HG02678 (cell line): ENCODE data around the gene LMNA.
"Not testable (repeated sequence)": the region's sequence is repeated elsewhere in the genome, so short reads cannot be mapped to it uniquely, and the experiment has no call there.

ENCODE experiments used
- ATAC-seq: cut with Tn5 transposase; IDR thresholded peaks from one replicate; pipeline ENCODE4 v1.9.1; 2021; ENCODE audit warnings: mild to moderate bottlenecking, moderate library complexity; ENCODE audit not compliant: unreplicated experiment

Gene LMNA

DNA sequence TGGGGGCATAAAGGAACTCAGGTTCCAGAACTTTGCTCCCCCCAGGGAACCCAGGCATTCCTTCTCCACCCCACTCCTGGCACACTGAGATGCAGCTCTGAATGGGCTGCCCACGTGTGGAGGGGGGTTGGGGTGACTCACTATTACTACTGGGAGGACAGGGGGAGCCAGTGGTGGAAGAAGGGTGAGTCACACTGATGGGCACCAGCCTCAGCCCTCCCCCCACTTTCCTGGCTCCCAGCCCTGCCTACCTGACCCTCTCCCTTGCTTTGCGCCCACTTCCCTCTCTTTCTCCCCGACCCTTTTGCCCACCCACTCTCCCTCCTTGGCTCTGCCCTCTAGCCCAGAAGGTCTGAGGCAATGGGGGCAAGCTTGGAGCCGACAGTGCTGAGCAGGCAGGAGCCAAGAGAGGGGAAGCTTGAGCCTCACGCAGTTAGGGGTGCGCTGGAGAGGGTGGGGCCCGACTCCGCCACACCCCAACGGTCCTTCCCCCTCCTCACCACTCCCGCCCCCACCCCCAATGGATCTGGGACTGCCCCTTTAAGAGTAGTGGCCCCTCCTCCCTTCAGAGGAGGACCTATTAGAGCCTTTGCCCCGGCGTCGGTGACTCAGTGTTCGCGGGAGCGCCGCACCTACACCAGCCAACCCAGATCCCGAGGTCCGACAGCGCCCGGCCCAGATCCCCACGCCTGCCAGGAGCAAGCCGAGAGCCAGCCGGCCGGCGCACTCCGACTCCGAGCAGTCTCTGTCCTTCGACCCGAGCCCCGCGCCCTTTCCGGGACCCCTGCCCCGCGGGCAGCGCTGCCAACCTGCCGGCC lies at the start of gene LMNA:
TSS of gene LMNA (plus strand) at position 611 of the 818 bp plus-strand sequence. CDS start 208 bp downstream, outside the sequence.
- peak; percentile 78 for ATAC-seq

DNA sequence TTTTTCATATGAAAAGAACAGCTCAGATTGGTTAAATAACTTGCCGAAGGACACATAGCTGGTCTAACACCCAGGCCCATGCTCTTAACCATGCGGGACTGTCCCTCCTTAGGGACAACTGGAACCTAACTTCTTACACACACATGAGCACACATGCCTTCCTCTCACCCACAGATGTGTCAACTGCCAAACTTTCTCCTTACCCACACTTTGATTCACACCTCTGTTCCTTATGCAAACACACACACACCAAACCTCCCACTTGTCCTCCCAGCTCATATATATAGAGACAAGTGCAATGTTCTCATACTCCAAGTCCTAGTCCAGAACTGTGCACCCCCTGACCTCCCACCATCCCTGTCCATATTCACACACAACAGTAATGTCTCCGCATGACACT lies 49.3 kb upstream of the LMNA start:
- no peak for ATAC-seq

DNA sequence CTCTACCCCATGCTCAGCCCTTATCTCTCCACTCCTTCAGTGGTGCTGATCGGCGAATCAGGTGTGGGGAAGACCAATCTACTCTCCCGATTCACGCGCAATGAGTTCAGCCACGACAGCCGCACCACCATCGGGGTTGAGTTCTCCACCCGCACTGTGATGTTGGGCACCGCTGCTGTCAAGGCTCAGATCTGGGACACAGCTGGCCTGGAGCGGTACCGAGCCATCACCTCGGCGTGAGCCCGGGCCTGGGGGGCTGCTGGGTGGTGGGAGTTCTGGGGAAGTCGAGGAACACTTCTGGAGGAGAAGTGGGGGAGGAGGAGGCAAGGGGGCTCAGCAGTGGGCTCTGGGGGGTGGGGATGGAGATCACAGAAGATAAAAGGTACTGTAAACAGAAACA lies 48.6 kb upstream of the LMNA start:
- no peak for ATAC-seq

DNA sequence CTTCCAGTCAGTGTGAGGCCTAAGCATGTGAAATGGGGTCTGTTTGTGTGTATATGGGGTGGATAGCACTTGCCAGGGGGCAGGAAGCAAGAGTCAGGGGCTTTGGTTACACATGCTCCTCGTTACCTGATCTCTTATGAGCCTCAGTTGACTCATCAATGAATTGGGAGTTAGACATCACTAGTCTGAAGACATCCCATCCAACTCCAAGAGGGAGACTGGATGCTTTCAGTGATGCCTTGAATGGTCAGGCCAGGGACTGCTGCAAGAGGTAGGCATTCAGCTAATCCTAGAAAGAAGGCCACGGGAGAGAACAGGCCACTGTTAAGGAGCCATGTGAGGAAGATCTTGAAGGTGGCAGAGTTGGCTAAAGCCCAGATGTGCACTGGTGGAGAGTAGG lies 47.2 kb upstream of the LMNA start:
- ATAC-seq: no peak

DNA sequence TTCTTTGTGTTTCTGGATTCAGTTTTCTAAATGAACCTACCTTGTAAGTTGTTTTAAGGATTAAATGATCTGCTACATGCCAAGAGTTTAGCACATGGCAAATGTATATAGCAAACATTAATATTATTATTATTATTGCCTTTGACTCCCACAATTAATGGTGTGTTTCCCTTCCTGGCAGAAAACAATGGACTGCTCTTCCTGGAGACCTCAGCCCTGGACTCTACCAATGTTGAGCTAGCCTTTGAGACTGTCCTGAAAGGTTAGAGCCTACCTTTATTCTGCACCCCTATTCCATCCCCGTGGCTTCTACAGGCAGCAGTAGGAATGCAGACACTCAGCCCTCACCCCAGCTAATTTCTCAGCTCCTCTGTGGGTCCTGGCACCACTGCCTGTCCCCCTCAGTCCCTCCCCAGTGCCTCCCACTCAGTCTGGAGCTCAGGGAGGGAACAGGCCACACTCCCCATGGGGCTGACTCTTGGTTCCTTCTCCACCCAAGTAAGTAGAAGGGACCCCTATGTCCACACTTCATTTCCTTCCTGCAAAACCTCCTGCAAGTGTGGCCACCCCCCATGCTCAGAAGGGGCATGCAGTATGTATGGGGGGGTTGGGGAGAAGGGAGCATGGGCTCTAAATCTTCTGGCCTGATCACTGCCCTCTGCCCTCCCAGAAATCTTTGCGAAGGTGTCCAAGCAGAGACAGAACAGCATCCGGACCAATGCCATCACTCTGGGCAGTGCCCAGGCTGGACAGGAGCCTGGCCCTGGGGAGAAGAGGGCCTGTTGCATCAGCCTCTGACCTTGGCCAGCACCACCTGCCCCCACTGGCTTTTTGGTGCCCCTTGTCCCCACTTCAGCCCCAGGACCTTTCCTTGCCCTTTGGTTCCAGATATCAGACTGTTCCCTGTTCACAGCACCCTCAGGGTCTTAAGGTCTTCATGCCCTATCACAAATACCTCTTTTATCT lies 44.7 kb upstream of the LMNA start:
- ATAC-seq: no peak

DNA sequence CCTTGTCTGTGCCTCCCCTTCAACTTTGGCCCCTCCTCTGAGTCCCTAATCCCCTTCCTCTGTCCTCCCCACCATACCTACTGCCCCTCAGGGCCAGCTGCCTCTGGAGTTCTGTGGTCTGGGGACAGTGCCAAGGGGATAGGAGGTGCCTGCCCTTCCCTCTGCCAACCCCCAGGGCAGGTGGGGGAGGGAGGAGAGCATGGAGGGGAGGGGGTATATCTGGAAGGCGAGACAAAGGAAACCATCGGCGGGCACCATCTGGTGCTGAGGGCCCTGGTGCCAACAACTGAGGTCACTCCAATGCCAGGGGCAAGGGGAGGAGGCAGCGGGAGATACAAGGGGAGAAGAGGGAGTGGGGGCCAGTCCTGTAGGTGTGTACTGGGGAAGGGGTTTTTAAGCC lies 44.0 kb upstream of the LMNA start:
- ATAC-seq: no peak

DNA sequence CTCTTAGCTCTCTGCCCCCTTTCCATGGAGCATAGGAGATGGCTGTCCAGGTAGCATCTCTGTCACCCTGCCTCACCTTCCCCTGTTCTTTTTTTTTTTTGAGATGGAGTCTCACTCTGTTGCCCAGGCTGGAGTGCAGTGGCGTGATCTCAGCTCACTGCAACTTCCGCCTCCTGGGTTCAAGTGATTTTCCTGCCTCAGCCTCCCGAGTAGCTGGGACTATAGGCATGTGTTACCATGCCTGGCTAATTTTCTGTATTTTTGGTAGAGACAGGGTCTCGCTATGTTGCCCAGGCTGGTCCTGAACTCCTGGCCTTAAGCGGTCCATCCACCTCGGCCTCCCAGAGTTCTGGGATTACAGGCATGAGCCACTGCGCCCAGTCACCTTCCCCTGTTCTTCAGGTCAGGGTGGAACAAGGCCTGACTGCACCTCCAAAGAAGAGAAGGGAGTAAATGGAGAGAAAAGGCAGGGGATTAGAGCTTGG lies 43.1 kb upstream of the LMNA start:
- ATAC-seq: not testable (repeated sequence)

DNA sequence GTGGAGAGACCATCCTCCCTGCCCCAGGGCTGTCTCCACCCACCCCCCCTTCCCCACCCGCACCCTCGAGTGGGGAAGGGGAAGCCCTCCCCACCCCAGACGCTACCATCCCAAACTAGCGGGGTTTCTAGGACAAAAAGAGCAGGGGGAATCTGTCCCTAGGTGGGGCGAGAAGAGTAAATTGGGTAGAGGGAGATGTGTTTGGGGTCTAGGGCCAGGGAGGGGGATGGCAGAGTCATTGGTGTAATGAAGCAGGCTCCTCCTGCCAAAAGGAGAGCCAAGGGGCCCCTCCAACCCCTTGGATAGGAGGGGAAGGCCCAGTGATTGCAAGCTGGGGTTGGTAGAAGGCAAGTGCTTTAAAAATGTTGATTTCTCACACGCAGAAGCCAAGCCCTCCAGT lies 42.3 kb upstream of the LMNA start:
- ATAC-seq: no peak

DNA sequence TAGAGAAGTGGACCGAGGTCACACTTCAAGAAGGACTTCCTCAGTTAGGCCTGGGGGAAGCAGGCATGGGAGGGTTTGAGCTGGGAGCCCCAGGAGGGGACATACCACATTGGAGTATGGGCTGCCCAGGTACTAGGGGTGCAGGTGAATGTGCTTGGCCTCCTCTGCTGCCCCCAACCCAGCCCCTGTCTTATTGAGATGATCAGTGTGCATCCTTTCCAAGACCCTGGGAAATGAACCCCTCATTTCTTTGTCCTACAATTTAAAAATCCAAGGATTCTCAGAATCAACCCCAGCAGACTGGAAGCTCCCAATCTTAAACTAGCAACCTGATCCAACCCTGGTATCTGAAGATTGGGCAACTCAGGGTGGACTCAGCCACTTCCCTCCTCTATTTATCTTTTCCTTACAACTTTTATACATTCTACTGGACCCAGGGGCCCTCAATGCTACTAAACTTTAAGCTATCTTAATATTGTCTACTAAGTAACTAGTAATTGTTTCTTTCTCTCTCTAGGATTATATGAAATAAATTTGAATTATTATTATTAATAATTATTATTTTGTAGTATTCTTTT lies 41.3 kb upstream of the LMNA start:
- ATAC-seq: no peak

DNA sequence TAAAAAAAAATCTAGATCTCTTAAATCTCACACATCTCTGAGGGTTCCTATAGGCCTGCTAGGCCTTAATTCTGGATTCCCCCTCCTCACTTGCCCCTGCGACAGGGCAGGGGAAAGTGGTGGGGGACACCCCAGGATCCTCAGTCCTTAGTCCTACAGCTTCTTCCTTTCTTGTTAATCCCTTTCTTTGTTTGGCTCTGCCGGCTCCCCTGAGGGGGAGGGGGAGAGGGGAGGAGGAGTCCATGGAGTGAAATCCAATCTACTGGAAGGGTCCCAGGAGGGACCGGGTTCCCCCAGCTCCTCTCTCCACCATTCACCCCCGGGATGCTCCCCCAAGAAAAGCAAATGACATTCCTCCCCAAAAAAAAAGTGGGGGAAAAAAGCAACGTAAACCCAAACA lies 40.8 kb upstream of the LMNA start:
- ATAC-seq: no peak

DNA sequence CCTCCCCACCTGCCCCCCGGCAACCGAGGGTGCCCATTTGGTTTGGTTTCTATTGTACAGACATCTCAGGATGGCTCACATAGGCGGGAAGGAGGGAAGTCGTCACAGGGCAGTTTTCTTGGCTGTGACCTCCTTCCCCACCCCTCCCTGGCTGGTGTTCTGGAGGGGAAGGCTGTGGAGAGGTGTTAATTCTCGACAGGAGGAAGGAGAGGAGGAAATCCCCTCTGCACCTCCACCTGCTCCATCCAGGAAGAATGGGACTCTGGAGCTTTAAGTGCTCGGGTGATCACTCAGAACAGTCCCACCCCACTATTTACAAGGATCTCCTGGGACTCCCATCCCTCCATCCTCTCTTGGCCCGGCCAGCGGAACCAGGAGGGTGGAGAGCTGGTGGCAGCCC lies 39.9 kb upstream of the LMNA start:
- no peak for ATAC-seq

DNA sequence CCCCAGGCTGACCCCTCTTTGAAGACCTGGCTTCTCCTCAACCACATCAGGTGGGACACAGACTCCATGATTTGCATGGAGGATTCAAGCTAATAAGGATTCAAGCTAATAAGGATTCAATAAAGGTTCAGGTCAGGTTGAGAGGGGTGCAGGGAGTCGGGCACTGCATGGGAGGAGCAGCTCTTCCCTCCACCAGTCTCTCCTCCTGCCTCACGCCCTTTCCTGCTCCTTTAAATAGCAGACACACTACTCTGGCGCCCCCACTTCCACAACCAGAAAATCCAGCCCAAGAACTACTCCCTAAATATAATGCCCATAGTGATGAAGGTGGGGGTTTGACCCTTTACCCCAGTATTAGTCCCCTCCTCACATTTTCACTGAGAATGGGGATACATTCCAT lies 39.3 kb upstream of the LMNA start:
- no peak for ATAC-seq

DNA sequence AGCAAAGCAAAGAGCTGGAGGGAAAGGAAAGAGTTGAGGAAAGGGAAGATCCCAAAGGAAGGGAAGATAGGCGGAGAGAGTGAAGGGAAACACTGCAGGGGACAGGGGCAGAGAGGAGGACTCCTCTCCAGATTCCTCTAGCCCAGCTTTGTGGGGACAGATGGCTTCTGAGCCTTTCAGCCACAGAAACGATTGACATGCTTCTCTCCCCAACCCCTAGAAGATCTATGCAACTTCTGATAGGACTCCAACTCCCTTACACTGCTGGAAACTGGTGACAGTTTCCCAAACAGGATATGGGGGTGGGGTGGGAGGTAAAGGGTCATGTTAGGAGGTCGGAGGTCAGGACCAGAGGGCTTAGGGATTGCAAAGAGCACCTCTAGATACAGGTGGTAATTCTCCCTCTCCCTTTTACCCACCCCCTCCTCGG lies 38.7 kb upstream of the LMNA start:
- ATAC-seq: no peak

DNA sequence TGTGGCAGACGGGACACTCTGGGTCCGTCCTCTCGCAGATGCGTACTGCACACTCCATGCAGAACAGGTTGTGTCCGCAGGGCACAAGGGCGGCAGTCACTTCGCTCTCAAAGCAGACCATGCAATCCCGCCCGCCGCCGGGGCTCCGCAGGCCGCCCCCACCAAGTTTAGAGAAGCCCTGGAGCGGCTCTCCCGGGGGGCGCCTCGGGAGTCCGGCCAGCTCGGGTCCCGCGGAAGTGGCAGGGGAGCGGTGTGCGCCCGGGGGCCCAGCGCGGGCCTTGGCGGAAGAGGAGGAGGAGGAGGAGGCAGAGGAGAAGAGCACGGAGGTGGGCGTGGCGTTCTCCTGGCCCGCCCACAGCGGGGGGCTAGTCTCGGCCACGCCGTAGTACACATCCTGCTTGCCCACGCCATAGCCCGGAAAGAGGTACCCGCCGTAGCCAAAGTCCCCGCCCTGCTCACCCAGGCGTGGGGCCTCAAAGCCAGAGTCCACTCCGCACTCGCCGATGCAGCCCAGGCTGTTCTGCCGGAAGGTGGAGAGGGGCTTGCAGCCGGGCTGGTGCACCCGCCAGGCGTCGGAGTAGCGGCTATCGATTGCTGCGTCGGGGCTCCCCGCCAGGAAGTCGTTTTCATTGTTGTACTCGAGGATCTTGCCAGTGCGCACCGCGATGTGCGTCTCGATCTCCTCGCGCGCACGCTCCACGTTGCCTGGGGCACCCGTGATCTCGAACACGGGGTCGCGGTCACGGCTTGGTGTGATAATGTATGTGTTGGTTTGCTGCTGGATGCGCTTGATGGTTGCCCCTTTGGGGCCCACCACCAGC lies 37.7 kb upstream of the LMNA start:
- peak; percentile 91 for ATAC-seq

DNA sequence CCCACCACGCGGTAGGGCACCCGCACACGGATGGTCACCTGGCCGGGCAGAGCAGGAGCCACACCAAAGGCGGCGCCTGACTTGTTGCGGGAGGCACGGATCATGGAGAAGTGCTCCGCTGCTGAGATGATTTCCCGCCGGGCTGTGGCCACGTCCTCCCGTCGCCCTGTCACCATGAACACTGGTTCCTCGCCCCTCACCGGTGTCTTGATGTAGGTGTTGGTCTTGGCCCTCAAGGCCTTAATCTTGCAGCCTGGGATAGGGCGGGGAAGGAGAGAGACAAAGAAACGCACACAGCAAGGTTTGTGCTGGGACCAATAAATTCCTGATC lies 37.1 kb upstream of the LMNA start:
- no peak for ATAC-seq

DNA sequence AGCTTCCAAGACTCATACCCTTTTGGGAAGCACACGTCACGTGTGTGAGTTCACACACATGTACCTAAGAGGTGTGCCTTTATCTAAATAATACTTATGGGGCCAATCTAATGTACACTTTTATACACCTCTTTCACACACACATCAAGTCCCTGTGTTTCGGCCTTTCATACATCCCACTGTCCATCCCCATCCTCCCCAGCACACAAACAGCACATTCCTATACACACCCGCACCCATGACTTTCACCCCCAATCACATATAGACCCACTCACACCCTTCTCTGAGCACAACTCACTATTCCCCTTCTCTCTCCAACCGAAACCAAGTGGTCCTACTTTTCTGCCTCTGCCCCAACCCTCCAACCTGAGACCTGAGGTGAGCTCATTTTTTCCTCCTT lies 35.8 kb upstream of the LMNA start:
- ATAC-seq: no peak

DNA sequence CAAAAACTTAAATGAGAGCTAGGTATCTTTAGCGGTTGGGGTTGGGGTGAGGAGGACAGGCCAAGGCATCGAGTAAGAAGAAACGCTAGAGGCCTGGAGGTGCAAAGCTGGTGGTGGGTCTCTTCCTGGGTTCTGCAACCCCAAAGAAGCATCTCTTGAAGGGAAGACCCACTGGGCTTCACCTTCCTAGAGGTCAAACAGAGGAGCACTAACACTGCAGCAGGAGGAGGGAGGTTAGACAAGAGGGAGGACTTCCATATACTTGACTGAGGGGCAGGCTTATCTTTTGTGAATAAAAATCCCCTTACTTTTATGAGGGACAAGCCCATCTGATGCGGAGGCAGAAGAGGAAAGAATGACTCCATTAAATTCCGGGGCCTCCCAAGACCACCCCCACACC lies 34.7 kb upstream of the LMNA start:
- no peak for ATAC-seq

DNA sequence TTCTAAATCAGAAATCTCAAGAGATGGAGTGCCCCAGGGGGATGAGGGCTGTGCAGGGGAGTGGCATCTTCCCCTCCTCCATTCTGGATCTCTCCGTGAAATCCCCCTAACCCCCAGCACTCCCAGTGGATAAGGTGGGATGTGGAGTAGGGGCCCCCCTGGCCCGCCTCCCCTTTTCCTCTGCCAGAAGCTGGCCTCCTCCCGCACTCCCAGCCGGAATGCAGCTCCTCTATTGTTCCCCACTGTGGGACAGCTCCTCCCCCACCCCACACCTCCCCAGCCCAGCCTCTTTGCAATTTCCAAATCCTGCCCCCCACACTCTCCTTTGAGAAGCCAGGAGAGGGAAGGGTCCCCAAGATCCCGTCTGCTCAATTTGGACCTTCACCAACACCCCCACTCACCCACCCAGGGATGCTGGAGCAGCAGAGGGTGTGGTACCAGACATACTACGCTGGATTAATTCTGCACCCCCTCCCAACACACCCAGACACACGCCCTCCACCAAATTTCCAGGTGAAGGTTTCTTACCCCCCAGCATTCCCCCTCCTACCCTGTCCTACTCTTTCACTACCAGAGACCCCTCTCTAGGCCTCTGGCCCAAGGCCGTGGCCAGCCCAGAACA lies 34.2 kb upstream of the LMNA start:
- no peak for ATAC-seq

DNA sequence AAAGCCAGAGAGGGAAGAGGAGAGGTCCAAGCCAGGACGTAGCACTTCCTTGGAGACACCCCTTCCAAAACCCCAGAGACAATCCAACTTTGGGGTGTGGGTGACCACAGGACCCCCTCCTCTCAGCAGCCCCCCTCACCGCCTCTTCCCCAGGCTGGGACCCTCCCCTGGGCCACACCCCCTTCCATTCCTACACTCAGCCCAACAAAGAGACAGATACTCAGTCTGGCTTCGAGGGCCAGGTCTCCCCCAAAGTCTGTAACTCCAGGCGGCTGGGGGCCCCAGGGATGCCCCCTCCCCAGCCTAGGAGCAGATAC lies 33.7 kb upstream of the LMNA start:
- no peak for ATAC-seq

DNA sequence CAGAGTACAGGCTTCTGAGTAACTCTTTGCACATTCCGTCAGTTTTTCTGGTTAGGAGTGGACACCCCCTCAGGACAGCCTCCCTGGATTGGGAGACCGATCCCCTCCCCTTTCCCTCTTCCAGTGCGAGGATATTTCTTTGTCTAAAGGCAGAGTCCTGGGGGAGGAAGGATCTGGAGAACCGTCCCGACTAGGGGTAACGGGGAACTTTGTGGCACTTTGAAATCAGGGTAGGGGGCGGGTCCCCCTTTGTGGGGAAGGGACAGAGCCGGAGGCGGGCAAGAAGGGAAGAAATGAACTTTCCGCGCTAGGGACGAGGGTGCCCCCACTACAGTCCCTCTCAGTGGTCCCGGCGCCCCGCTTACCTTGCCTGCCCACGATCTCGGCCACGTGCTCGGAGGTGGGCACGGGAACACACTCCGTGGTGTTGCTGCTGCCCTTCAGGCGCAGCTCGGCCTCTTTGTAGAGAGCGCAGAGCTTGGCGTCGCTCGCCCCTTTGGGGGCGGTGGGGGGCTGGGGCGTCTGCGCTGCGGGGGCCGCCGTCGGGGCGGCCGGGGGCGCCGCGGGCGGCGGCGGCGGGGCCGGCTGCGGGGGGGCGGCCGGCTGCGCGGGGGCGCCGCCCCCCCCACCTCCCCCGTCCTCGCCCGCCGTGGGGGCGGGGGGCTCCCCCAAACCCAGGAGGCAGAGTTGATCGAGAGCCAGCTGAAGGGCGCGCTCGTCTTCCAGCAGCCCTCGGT lies 33.2 kb upstream of the LMNA start:
- ATAC-seq: no peak
